Hematopoietic multipotent progenitor cell treated with erythropoietin and hydrocortisone succinate and interleukin-3 and kit ligand, for 6 days (in vitro differentiated cells): Measurements from ENCODE around the gene NIT1.

Source experiments
- DNase-seq: peaks from one replicate; pipeline ENCODE4 v3.0.0-alpha.2; 2015

NIT1 gene

GRCh38 chr1:161084597-161084988 lies 33.3 kb upstream of the NIT1 start:
- DNase-seq: no peak

- DNase-seq: no peak
These were observed 32.7 kb upstream of the NIT1 start for GRCh38 chr1:161085165-161085564.

- DNase-seq: no peak
These were observed 31.4 kb upstream of the NIT1 start for GRCh38 chr1:161086457-161086856.

GRCh38 chr1:161088587-161089110 lies 29.3 kb upstream of the NIT1 start:
- no peak for DNase-seq

- no peak for DNase-seq
These were observed 28.5 kb upstream of the NIT1 start, which contains the start of gene NECTIN4 for GRCh38 chr1:161089251-161089924. Gene NECTIN4 (minus strand): TSS chr1:161089558. CDS start chr1:161089296, 262 bp downstream.

GRCh38 chr1:161089938-161090337 lies 28.0 kb upstream of the NIT1 start:
- DNase-seq: no peak

GRCh38 chr1:161090617-161091016 lies 27.3 kb upstream of the NIT1 start:
- DNase-seq: no peak

- no peak for DNase-seq
These were observed 26.8 kb upstream of the NIT1 start for GRCh38 chr1:161091093-161091492.

GRCh38 chr1:161091796-161092507 lies 26.0 kb upstream of the NIT1 start:
- no peak for DNase-seq

GRCh38 chr1:161092621-161093028 lies 25.3 kb upstream of the NIT1 start:
- no peak for DNase-seq

GRCh38 chr1:161094481-161094880 lies 23.4 kb upstream of the NIT1 start:
- DNase-seq: no peak

- DNase-seq: no peak
These were observed 22.7 kb upstream of the NIT1 start for GRCh38 chr1:161095230-161095629.

GRCh38 chr1:161096015-161096414 lies 21.9 kb upstream of the NIT1 start:
- DNase-seq: no peak

- DNase-seq: no peak
These were observed 21.4 kb upstream of the NIT1 start for GRCh38 chr1:161096530-161096929.

- peak; percentile 82 for DNase-seq
These were observed 19.5 kb upstream of the NIT1 start, which contains the start of gene KLHDC9 for GRCh38 chr1:161098210-161099068. Gene KLHDC9 (plus strand): TSS chr1:161098361. CDS start chr1:161098536, 175 bp downstream.

- DNase-seq: no peak
These were observed 18.7 kb upstream of the NIT1 start for GRCh38 chr1:161099090-161099802.

- no peak for DNase-seq
These were observed 17.3 kb upstream of the NIT1 start for GRCh38 chr1:161100556-161100955.

- no peak for DNase-seq
These were observed 11.5 kb upstream of the NIT1 start for GRCh38 chr1:161106431-161106830.

- DNase-seq: no peak
These were observed 6.8 kb upstream of the NIT1 start for GRCh38 chr1:161111117-161111516.

GRCh38 chr1:161111527-161111926 lies 6.4 kb upstream of the NIT1 start:
- DNase-seq: peak; percentile 37

GRCh38 chr1:161113915-161114314 lies 4.0 kb upstream of the NIT1 start:
- DNase-seq: no peak

- DNase-seq: no peak
These were observed 3.3 kb upstream of the NIT1 start for GRCh38 chr1:161114556-161114955.
